HEK293 (cell line): Measurements from ENCODE around the gene ARAP1.

Source experiments
- BCL11A ChIP-seq: fragments of 450-650 bp; formaldehyde crosslinking; IDR thresholded peaks from 2 replicates; pipeline ENCODE4 v1.5.1; 2016; ENCODE audit warnings: low read depth, missing biosample characterization, missing genetic modification characterization
- BCL11B ChIP-seq: fragments of 450-650 bp; formaldehyde crosslinking; IDR thresholded peaks from 2 replicates; pipeline ENCODE4 v1.5.1; 2016; ENCODE audit warnings: low read depth, missing biosample characterization, missing genetic modification characterization
- GLI2 ChIP-seq: fragments of 450-650 bp; formaldehyde crosslinking; IDR thresholded peaks from 2 replicates; pipeline ENCODE4; 2017; ENCODE audit warnings: missing biosample characterization, missing genetic modification characterization, low read depth, borderline replicate concordance
- GLIS2 ChIP-seq: fragments of 450-650 bp; formaldehyde crosslinking; IDR thresholded peaks from 2 replicates; pipeline ENCODE4 v1.5.1; 2016; ENCODE audit warnings: missing biosample characterization, missing genetic modification characterization
- IKZF3 ChIP-seq: fragments of 450-650 bp; IDR thresholded peaks from 2 replicates; pipeline ENCODE4 v1.5.0; 2018; ENCODE audit warnings: missing biosample characterization, mild to moderate bottlenecking, missing genetic modification characterization, moderate library complexity
- MEIS1 ChIP-seq: sonication (generic); formaldehyde crosslinking; IDR thresholded peaks from 2 replicates; pipeline ENCODE4 v1.8.1; 2022; ENCODE audit warnings: missing genetic modification reagents, mild to moderate bottlenecking, borderline replicate concordance
- REPIN1 ChIP-seq: fragments of 450-650 bp; formaldehyde crosslinking; IDR thresholded peaks from 2 replicates; pipeline ENCODE4 v1.5.1; 2017; ENCODE audit warnings: missing biosample characterization, missing genetic modification characterization, low read depth
- SALL2 ChIP-seq: fragments of 450-650 bp; formaldehyde crosslinking; IDR thresholded peaks from 2 replicates; pipeline ENCODE4 v1.5.0; 2017; ENCODE audit warnings: missing biosample characterization, mild to moderate bottlenecking, missing genetic modification characterization, borderline replicate concordance
- SCRT2 ChIP-seq: fragments of 450-650 bp; formaldehyde crosslinking; IDR thresholded peaks from 2 replicates; pipeline ENCODE4 v1.5.1; 2016; ENCODE audit warnings: missing biosample characterization, missing genetic modification characterization
- WT1 ChIP-seq: fragments of 450-650 bp; formaldehyde crosslinking; IDR thresholded peaks from 2 replicates; pipeline ENCODE4 v1.5.1; 2016; ENCODE audit warnings: missing biosample characterization, missing genetic modification characterization
- YY2 ChIP-seq: fragments of 450-650 bp; formaldehyde crosslinking; IDR thresholded peaks from 2 replicates; pipeline ENCODE4 v1.5.1; 2016; ENCODE audit warnings: missing biosample characterization, missing genetic modification characterization
- ZBTB48 ChIP-seq: fragments of 450-650 bp; formaldehyde crosslinking; IDR thresholded peaks from 2 replicates; pipeline ENCODE4 v1.5.1; 2016; ENCODE audit warnings: missing biosample characterization, missing genetic modification characterization
- ZEB2 ChIP-seq: fragments of 450-650 bp; formaldehyde crosslinking; IDR thresholded peaks from 2 replicates; pipeline ENCODE4 v1.5.1; 2016; ENCODE audit warnings: missing biosample characterization, missing genetic modification characterization
- ZNF146 ChIP-seq: fragments of 450-650 bp; formaldehyde crosslinking; IDR thresholded peaks from 2 replicates; pipeline ENCODE4 v1.5.1; 2016; ENCODE audit warnings: missing biosample characterization, missing genetic modification characterization
- ZNF175 ChIP-seq: fragments of 450-650 bp; formaldehyde crosslinking; IDR thresholded peaks from 2 replicates; pipeline ENCODE4 v1.5.1; 2016; ENCODE audit warnings: missing biosample characterization, missing genetic modification characterization
- ZNF248 ChIP-seq: fragments of 450-650 bp; formaldehyde crosslinking; IDR thresholded peaks from 2 replicates; pipeline ENCODE4 v1.5.1; 2017; ENCODE audit warnings: missing biosample characterization, missing genetic modification characterization
- ZNF311 ChIP-seq: fragments of 450-650 bp; formaldehyde crosslinking; IDR thresholded peaks from 2 replicates; pipeline ENCODE4 v1.5.1; 2017; ENCODE audit warnings: missing biosample characterization, missing genetic modification characterization, borderline replicate concordance
- ZNF394 ChIP-seq: fragments of 450-650 bp; formaldehyde crosslinking; IDR thresholded peaks from 2 replicates; pipeline ENCODE4 v1.5.1; 2016; ENCODE audit warnings: missing biosample characterization, missing genetic modification characterization, mild to moderate bottlenecking, moderate library complexity, borderline replicate concordance
- ZNF501 ChIP-seq: fragments of 450-650 bp; formaldehyde crosslinking; IDR thresholded peaks from 2 replicates; pipeline ENCODE4 v1.5.1; 2016; ENCODE audit warnings: missing biosample characterization, missing genetic modification characterization
- ZNF549 ChIP-seq: fragments of 450-650 bp; IDR thresholded peaks from 2 replicates; pipeline ENCODE4 v1.5.1; 2018; ENCODE audit warnings: missing biosample characterization, missing genetic modification characterization, mild to moderate bottlenecking, inconsistent platforms, moderate library complexity
- ZNF585B ChIP-seq: fragments of 450-650 bp; formaldehyde crosslinking; IDR thresholded peaks from 2 replicates; pipeline ENCODE4 v1.5.1; 2016; ENCODE audit warnings: missing biosample characterization, missing genetic modification characterization
- ZNF626 ChIP-seq: fragments of 450-650 bp; sonication (Bioruptor Pico); formaldehyde crosslinking; IDR thresholded peaks from 2 replicates; pipeline ENCODE4 v1.5.1; 2018; ENCODE audit warnings: missing biosample characterization, missing genetic modification characterization, inconsistent platforms
- ZNF677 ChIP-seq: fragments of 450-650 bp; IDR thresholded peaks from 2 replicates; pipeline ENCODE4 v1.5.0; 2018; ENCODE audit warnings: missing biosample characterization, mild to moderate bottlenecking, missing genetic modification characterization, moderate library complexity
- ZNF707 ChIP-seq: fragments of 450-650 bp; formaldehyde crosslinking; IDR thresholded peaks from 2 replicates; pipeline ENCODE4 v1.5.1; 2016; ENCODE audit warnings: missing biosample characterization, missing genetic modification characterization
- ZSCAN30 ChIP-seq: fragments of 450-650 bp; IDR thresholded peaks from 2 replicates; pipeline ENCODE4 v1.5.1; 2018; ENCODE audit warnings: missing biosample characterization, mild to moderate bottlenecking, missing genetic modification characterization, moderate library complexity
- TF ChIP-seq, protein P1 (sequence below): fragments of 450-650 bp; formaldehyde crosslinking; IDR thresholded peaks from 2 replicates; pipeline ENCODE4 v1.5.1; 2016; ENCODE audit warnings: missing biosample characterization, missing genetic modification characterization
- TF ChIP-seq, protein P2 (sequence below): fragments of 450-650 bp; formaldehyde crosslinking; IDR thresholded peaks from 2 replicates; pipeline ENCODE4 v1.5.1; 2016; ENCODE audit warnings: missing biosample characterization, missing genetic modification characterization
- TF ChIP-seq, protein P3 (sequence below): fragments of 450-650 bp; formaldehyde crosslinking; IDR thresholded peaks from 2 replicates; pipeline ENCODE4 v1.5.1; 2016; ENCODE audit warnings: missing biosample characterization, missing genetic modification characterization
- TF ChIP-seq, protein P4 (sequence below): fragments of 450-650 bp; formaldehyde crosslinking; IDR thresholded peaks from 2 replicates; pipeline ENCODE4 v1.5.1; 2016; ENCODE audit warnings: missing biosample characterization, missing genetic modification characterization
- TF ChIP-seq, protein P5 (sequence below): fragments of 450-650 bp; formaldehyde crosslinking; IDR thresholded peaks from 2 replicates; pipeline ENCODE4 v1.5.1; 2016; ENCODE audit warnings: missing biosample characterization, missing genetic modification characterization, low read depth
- TF ChIP-seq, protein P6 (sequence below): fragments of 450-650 bp; formaldehyde crosslinking; IDR thresholded peaks from 2 replicates; pipeline ENCODE4 v1.5.1; 2017; ENCODE audit warnings: missing biosample characterization, mild to moderate bottlenecking, missing genetic modification characterization, moderate library complexity

ARAP1 gene

DNA sequence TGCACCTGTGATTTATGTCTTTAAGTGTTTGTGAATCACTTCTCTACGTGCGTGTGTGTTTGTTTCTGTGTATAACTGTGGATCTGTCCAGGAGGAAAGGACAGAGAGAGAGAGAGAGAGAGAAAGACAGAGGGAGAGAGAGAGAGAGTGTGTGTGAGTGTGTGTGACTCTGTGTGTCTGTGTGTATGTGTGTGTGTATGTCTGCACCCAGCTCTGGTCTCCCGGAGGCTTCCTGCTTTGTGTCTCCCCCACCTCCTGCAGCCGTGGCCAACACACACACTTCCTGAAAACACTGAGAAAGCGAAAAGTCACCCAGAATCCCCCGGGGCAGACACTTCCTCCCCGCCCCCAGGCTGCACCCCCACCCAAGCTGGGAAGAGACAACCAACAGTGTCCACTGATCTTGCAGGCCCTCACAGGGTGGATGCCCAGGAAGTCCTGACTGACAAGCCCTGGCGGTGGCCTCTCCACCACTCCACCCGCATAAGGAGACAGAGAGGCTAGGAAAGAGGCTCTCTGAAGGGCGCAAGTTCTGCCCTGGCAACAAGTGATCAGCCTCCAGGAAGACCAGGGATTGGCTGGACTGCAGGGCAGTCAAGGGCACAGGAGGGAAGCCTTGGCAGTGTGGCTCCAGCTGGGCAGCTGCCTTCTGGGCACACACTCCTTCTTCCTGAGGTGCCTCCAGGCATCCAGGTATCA is 30.0 kb downstream of the ARAP1 start (continued):
- TF ChIP-seq, protein P1, sequence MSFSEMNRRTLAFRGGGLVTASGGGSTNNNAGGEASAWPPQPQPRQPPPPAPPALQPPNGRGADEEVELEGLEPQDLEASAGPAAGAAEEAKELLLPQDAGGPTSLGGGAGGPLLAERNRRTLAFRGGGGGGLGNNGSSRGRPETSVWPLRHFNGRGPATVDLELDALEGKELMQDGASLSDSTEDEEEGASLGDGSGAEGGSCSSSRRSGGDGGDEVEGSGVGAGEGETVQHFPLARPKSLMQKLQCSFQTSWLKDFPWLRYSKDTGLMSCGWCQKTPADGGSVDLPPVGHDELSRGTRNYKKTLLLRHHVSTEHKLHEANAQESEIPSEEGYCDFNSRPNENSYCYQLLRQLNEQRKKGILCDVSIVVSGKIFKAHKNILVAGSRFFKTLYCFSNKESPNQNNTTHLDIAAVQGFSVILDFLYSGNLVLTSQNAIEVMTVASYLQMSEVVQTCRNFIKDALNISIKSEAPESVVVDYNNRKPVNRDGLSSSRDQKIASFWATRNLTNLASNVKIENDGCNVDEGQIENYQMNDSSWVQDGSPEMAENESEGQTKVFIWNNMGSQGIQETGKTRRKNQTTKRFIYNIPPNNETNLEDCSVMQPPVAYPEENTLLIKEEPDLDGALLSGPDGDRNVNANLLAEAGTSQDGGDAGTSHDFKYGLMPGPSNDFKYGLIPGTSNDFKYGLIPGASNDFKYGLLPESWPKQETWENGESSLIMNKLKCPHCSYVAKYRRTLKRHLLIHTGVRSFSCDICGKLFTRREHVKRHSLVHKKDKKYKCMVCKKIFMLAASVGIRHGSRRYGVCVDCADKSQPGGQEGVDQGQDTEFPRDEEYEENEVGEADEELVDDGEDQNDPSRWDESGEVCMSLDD (tag by site-specific recombination) = peak; percentile 56; the same call in 1 of the 2 replicates
- TF ChIP-seq IKZF3 (tag by site-specific recombination) = no peak
- TF ChIP-seq YY2 (tag by site-specific recombination) = no peak
- TF ChIP-seq ZNF501 = 0 out of 2 replicates have a peak, but pooled peaks have one; percentile 66
- no peak for TF ChIP-seq ZNF707
- no peak for TF ChIP-seq SALL2 (tag by site-specific recombination)
- no peak for TF ChIP-seq MEIS1
- TF ChIP-seq REPIN1 (tag by site-specific recombination) = peak; percentile 56; the same call in 1 of the 2 replicates
- TF ChIP-seq, protein P2, sequence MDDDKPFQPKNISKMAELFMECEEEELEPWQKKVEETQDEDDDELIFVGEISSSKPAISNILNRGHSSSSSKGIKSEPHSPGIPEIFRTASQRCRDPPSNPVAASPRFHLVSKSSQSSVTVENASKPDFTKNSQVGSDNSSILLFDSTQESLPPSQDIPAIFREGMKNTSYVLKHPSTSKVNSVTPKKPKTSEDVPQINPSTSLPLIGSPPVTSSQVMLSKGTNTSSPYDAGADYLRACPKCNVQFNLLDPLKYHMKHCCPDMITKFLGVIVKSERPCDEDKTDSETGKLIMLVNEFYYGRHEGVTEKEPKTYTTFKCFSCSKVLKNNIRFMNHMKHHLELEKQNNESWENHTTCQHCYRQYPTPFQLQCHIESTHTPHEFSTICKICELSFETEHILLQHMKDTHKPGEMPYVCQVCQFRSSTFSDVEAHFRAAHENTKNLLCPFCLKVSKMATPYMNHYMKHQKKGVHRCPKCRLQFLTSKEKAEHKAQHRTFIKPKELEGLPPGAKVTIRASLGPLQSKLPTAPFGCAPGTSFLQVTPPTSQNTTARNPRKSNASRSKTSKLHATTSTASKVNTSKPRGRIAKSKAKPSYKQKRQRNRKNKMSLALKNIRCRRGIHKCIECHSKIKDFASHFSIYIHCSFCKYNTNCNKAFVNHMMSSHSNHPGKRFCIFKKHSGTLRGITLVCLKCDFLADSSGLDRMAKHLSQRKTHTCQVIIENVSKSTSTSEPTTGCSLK = no peak
- TF ChIP-seq ZNF146 = no peak
- TF ChIP-seq GLI2 (tag by site-specific recombination) = no peak
- no peak for TF ChIP-seq ZNF626 (tag by site-specific recombination)
- no peak for TF ChIP-seq BCL11B (tag by site-specific recombination)
- no peak for TF ChIP-seq BCL11A (tag by site-specific recombination)
- no peak for TF ChIP-seq ZNF311 (tag by site-specific recombination)
- TF ChIP-seq WT1 (tag by site-specific recombination) = no peak
- peak; percentile 42 for TF ChIP-seq GLIS2 (tag by site-specific recombination)
- TF ChIP-seq, protein P3, sequence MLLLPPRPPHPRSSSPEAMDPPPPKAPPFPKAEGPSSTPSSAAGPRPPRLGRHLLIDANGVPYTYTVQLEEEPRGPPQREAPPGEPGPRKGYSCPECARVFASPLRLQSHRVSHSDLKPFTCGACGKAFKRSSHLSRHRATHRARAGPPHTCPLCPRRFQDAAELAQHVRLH = no peak
- no peak for TF ChIP-seq ZNF175
- no peak for TF ChIP-seq ZEB2 (tag by site-specific recombination)
- no peak for TF ChIP-seq ZNF549 (tag by site-specific recombination)
- no peak for TF ChIP-seq ZNF394 (tag by site-specific recombination)
- TF ChIP-seq, protein P4, sequence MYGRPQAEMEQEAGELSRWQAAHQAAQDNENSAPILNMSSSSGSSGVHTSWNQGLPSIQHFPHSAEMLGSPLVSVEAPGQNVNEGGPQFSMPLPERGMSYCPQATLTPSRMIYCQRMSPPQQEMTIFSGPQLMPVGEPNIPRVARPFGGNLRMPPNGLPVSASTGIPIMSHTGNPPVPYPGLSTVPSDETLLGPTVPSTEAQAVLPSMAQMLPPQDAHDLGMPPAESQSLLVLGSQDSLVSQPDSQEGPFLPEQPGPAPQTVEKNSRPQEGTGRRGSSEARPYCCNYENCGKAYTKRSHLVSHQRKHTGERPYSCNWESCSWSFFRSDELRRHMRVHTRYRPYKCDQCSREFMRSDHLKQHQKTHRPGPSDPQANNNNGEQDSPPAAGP (tag by site-specific recombination) = no peak
- no peak for TF ChIP-seq ZNF677 (tag by site-specific recombination)
- TF ChIP-seq ZNF248 (tag by site-specific recombination) = no peak
- TF ChIP-seq SCRT2 = peak; percentile 85
- TF ChIP-seq ZBTB48 (tag by site-specific recombination) = peak; percentile 56; the same call in 1 of the 2 replicates
- TF ChIP-seq, protein P5, sequence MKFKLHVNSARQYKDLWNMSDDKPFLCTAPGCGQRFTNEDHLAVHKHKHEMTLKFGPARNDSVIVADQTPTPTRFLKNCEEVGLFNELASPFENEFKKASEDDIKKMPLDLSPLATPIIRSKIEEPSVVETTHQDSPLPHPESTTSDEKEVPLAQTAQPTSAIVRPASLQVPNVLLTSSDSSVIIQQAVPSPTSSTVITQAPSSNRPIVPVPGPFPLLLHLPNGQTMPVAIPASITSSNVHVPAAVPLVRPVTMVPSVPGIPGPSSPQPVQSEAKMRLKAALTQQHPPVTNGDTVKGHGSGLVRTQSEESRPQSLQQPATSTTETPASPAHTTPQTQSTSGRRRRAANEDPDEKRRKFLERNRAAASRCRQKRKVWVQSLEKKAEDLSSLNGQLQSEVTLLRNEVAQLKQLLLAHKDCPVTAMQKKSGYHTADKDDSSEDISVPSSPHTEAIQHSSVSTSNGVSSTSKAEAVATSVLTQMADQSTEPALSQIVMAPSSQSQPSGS = no peak
- no peak for TF ChIP-seq ZSCAN30
- no peak for TF ChIP-seq ZNF585B
- TF ChIP-seq, protein P6, sequence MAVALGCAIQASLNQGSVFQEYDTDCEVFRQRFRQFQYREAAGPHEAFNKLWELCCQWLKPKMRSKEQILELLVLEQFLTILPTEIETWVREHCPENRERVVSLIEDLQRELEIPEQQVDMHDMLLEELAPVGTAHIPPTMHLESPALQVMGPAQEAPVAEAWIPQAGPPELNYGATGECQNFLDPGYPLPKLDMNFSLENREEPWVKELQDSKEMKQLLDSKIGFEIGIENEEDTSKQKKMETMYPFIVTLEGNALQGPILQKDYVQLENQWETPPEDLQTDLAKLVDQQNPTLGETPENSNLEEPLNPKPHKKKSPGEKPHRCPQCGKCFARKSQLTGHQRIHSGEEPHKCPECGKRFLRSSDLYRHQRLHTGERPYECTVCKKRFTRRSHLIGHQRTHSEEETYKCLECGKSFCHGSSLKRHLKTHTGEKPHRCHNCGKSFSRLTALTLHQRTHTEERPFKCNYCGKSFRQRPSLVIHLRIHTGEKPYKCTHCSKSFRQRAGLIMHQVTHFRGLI = peak; percentile 68; the same call in 1 of the 2 replicates
